Gastroesophageal sphincter (tissue), 3 donors: Measurements from ENCODE around the gene NT5C2.

Experiments used
- EP300 ChIP-seq: sonication (generic); formaldehyde crosslinking; IDR thresholded peaks from one replicate; pipeline ENCODE4 v1.6.1; 2017; ENCODE audit warnings: antibody characterized with exemption, mild to moderate bottlenecking
- POLR2A ChIP-seq, 2 donors: fragments of 450-650 bp; IDR thresholded peaks; one replicate each; pipeline ENCODE4 v1.6.1; 2017; ENCODE audit warnings: antibody characterized with exemption in 2 of 2, mild to moderate bottlenecking in 2 of 2, moderate library complexity in 1 of 2
- POLR2AphosphoS5 ChIP-seq: sonication (generic); formaldehyde crosslinking; IDR thresholded peaks from one replicate; pipeline ENCODE4 v1.6.1; 2017; ENCODE audit warnings: antibody characterized with exemption
- TF ChIP-seq, protein P1 (sequence below), 4 experiments: fragments of 200-600 bp in 2 of 4; fragments of 450-650 bp in 2 of 4; sonication (generic) in 1 of 4; IDR thresholded peaks; one replicate each; pipeline ENCODE4 v1.5.1; 2017 to 2019; ENCODE audit warnings: antibody characterized with exemption in 4 of 4, mild to moderate bottlenecking in 2 of 4, moderate library complexity in 2 of 4

DNA sequence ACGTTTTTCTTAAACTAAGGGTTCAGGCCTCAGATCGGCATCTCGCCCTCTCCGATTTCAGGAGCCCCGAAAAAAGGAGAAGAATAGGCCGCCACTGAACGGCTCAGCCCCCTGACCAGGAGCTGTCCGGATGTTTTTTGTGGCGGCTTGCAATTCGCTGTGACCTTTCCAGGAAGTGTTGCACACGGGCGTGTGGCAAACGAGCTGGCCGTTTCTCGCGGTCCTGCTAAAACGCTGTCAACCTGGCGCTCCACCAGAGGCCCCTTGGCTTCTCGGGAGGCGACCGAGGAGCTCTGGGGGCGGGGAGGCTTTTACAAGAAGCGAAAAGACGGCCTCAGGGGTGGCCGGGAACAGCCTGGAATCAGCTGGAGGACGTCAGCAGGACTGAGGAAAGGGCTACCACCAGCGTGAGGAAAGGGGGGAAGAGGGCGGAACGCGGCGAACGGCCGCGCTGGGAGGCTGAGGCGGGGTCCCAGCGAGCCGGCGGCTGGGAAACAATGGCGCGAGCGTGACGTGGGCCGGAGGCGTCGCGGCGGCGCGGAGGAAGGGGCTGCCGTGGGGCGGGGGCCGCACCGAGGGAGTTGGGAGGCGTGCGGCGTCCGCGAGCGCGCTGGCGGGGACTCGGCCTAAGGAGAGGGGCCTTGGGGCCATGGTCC lies 493 bp downstream of the NT5C2 start:
- TF ChIP-seq, protein P1, sequence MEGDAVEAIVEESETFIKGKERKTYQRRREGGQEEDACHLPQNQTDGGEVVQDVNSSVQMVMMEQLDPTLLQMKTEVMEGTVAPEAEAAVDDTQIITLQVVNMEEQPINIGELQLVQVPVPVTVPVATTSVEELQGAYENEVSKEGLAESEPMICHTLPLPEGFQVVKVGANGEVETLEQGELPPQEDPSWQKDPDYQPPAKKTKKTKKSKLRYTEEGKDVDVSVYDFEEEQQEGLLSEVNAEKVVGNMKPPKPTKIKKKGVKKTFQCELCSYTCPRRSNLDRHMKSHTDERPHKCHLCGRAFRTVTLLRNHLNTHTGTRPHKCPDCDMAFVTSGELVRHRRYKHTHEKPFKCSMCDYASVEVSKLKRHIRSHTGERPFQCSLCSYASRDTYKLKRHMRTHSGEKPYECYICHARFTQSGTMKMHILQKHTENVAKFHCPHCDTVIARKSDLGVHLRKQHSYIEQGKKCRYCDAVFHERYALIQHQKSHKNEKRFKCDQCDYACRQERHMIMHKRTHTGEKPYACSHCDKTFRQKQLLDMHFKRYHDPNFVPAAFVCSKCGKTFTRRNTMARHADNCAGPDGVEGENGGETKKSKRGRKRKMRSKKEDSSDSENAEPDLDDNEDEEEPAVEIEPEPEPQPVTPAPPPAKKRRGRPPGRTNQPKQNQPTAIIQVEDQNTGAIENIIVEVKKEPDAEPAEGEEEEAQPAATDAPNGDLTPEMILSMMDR (IDR thresholded peaks at IDR 0.05), result peak in 1 of 4 experiments; percentile 18
- no peak for TF ChIP-seq EP300
- peak in 1 of 2 donors; percentile 40 for TF ChIP-seq POLR2A (IDR thresholded peaks at IDR 0.05)
- peak; percentile 83 for TF ChIP-seq POLR2AphosphoS5
